SK-N-MC (cell line): ENCODE results near the gene SPAG6.

Source experiments
- DNase-seq: peaks from one replicate; pipeline ENCODE4 v3.0.0-alpha.2; 2011; ENCODE audit warnings: low read depth, low spot score
- H3K27ac ChIP-seq: fragments of 200-600 bp; sonication (generic); 2 replicates; pipeline ENCODE4 v1.5.1; 2016; ENCODE audit warnings: mixed run types
- H3K36me3 ChIP-seq: fragments of 200-600 bp; sonication (generic); 2 replicates; pipeline ENCODE4 v1.6.1; 2017; ENCODE audit warnings: antibody characterized with exemption, low read length, mixed read lengths; ENCODE audit not compliant: insufficient read depth
- H3K4me3 ChIP-seq: fragments of 200-600 bp; sonication (generic); 2 replicates; pipeline ENCODE4 v1.5.1; 2016
- H3K9ac ChIP-seq: fragments of 200-600 bp; sonication (generic); 2 replicates; pipeline ENCODE4 v1.8.0; 2017; ENCODE audit warnings: mixed run types, mixed read lengths; ENCODE audit not compliant: insufficient read length
- H3K9me3 ChIP-seq: fragments of 200-600 bp; sonication (generic); 2 replicates; pipeline ENCODE4 v1.6.1; 2017; ENCODE audit warnings: low read depth, mild to moderate bottlenecking, antibody characterized with exemption, low read length, moderate library complexity, mixed read lengths
- EZH2 ChIP-seq: fragments of 200-600 bp; sonication (generic); IDR thresholded peaks from one replicate; pipeline ENCODE4 v1.6.1; 2017; ENCODE audit warnings: antibody characterized with exemption
- FOXP2 ChIP-seq: optimal IDR thresholded peaks from 2 replicates; pipeline ENCODE3; 2011; ENCODE audit warnings: mild to moderate bottlenecking, moderate library complexity; ENCODE audit not compliant: insufficient read depth; ENCODE audit errors: extremely low read length, control extremely low read depth
- POLR2AphosphoS5 ChIP-seq: IDR thresholded peaks from 2 replicates; pipeline ENCODE4 v1.6.1; 2012; ENCODE audit warnings: mild to moderate bottlenecking, low read depth, low read length, borderline replicate concordance

The SPAG6 gene

GRCh38 chr10:22341926-22342196 is 3.4 kb upstream of the SPAG6 start:
- no peak for TF ChIP-seq EZH2
- no peak for TF ChIP-seq POLR2AphosphoS5
- no peak for TF ChIP-seq FOXP2
- DNase-seq: no peak
- Histone ChIP-seq H3K9ac (no peak overlapping the region), H3K36me3 (no peaks in the 10 kb centered on the region), H3K9me3 (no peaks in the 10 kb centered on the region), H3K27ac (no peak overlapping the region), H3K4me3 (no peak overlapping the region)

- H3K36me3 ChIP-seq: no peaks in the 10 kb centered on the region
- TF ChIP-seq EZH2 (no peak), POLR2AphosphoS5 (no peak), FOXP2 (no peak)
- H3K9me3 ChIP-seq: no peaks in the 10 kb centered on the region
- H3K4me3 ChIP-seq: no peak overlapping the region
- no peak for DNase-seq
- H3K9ac ChIP-seq: no peak overlapping the region
- H3K27ac ChIP-seq: no peak overlapping the region
Measured at GRCh38 chr10:22342421-22342820, 2.9 kb upstream of the SPAG6 start.

- Histone ChIP-seq H3K9me3 (no peaks in the 10 kb centered on the region), H3K36me3 (no peaks in the 10 kb centered on the region), H3K9ac (no peak overlapping the region), H3K4me3 (no peak overlapping the region), H3K27ac (no peak overlapping the region)
- DNase-seq: no peak
- TF ChIP-seq EZH2 (no peak), POLR2AphosphoS5 (no peak), FOXP2 (no peak)
Measured at GRCh38 chr10:22343731-22344130, 1.6 kb upstream of the SPAG6 start.

- Histone ChIP-seq H3K27ac (no peak overlapping the region), H3K9ac (no peak overlapping the region), H3K4me3 (no peak overlapping the region), H3K36me3 (no peaks in the 10 kb centered on the region), H3K9me3 (no peaks in the 10 kb centered on the region)
- DNase-seq: no peak
- TF ChIP-seq EZH2 (no peak), FOXP2 (no peak), POLR2AphosphoS5 (no peak)
Measured at GRCh38 chr10:22344249-22344648, 1.0 kb upstream of the SPAG6 start.

GRCh38 chr10:22344781-22345300 is 455 bp upstream of the SPAG6 start:
- DNase-seq: no peak
- H3K27ac ChIP-seq: no peak overlapping the region
- no peak overlapping the region for H3K4me3 ChIP-seq
- H3K9ac ChIP-seq: no peak overlapping the region
- TF ChIP-seq EZH2 (no peak), FOXP2 (no peak), POLR2AphosphoS5 (no peak)
- no peaks in the 10 kb centered on the region for H3K9me3 ChIP-seq
- H3K36me3 ChIP-seq: no peaks in the 10 kb centered on the region

- no peak for TF ChIP-seq POLR2AphosphoS5
- TF ChIP-seq FOXP2: no peak
- TF ChIP-seq EZH2: no peak
- no peak overlapping the region for H3K4me3 ChIP-seq
- DNase-seq: no peak
- no peak overlapping the region for H3K27ac ChIP-seq
- no peaks in the 10 kb centered on the region for H3K9me3 ChIP-seq
- no peak overlapping the region for H3K9ac ChIP-seq
- H3K36me3 ChIP-seq: no peaks in the 10 kb centered on the region
Measured at GRCh38 chr10:22346096-22346661, 883 bp downstream of the SPAG6 start.

GRCh38 chr10:22349755-22350154 is 4.5 kb downstream of the SPAG6 start:
- H3K9me3 ChIP-seq: no peaks in the 10 kb centered on the region
- TF ChIP-seq FOXP2 (no peak), EZH2 (no peak), POLR2AphosphoS5 (no peak)
- no peak for DNase-seq
- no peak overlapping the region for H3K9ac ChIP-seq
- no peak overlapping the region for H3K4me3 ChIP-seq
- H3K36me3 ChIP-seq: no peaks in the 10 kb centered on the region
- no peak overlapping the region for H3K27ac ChIP-seq

GRCh38 chr10:22351131-22351703 is 5.9 kb downstream of the SPAG6 start:
- H3K27ac ChIP-seq: no peak overlapping the region
- TF ChIP-seq EZH2 (no peak), FOXP2 (no peak), POLR2AphosphoS5 (no peak)
- H3K9me3 ChIP-seq: no peaks in the 10 kb centered on the region
- H3K36me3 ChIP-seq: no peaks in the 10 kb centered on the region
- H3K9ac ChIP-seq: no peak overlapping the region
- no peak for DNase-seq
- no peak overlapping the region for H3K4me3 ChIP-seq
